Fibroblast of lung (primary cell): ENCODE data around the gene SLC52A3.

ENCODE experiments used
- CTCF ChIP-seq, 2 donors: IDR thresholded peaks in 1 of 2; conservative IDR thresholded peaks in 1 of 2; 1 replicate in 1 of 2; 2 replicates in 1 of 2; pipeline ENCODE4 v1.5.1; 2011 to 2012; ENCODE audit warnings: low read length in 2 of 2, control low read depth in 1 of 2, inconsistent platforms in 1 of 2, low read depth in 1 of 2, mild to moderate bottlenecking in 1 of 2
- EZH2 ChIP-seq: IDR thresholded peaks from 2 replicates; pipeline ENCODE4 v1.5.1; 2012; ENCODE audit warnings: low read length, control low read depth, mild to moderate bottlenecking; ENCODE audit errors: missing control alignments

DNA sequence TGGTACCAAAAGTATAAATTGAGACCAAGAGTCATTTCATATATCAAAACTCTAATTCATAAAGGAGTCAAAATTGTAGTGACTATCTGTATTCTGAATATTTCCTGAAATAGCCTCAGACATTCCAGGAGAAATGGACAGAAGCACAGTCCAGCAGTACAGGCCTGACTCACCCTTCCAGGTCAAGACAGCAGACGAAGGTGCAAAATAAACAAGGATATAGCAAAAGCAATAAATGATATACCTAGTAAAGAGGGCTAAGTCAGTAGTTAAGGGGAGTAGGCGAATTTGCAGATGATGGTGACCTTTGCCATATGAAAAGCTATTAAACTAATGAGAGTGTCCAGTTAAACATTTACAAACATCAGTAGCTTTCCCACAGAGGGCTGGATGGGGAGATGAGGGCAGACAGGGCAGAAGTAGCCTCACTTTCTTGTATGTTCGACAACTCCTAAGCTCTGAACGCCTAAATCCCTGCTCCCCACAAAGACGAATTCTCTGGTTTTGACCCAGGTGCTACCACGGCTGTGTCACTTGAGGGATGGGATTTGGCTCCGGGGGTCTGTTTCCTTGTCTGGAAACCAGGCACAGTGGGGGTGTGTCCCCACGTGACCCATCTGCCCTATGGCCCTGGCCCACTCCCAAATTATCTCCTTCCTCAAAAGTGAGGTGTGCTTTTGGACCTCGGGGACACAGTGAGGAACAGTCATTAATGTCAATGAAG, 3.6 kb upstream of the SLC52A3 start:
- TF ChIP-seq CTCF (conservative IDR thresholded peaks at IDR 0.05 in 1 of 2, IDR thresholded peaks at IDR 0.05 in 1 of 2; ENCODE audit: low read depth in 1 of 2, low read length in 2 of 2): no peak
- TF ChIP-seq EZH2: no peak
